Body of pancreas (tissue), 4 donors: ENCODE data around the gene ARHGAP33.

Source experiments
- POLR2A ChIP-seq, 3 donors: fragments of 450-650 bp; IDR thresholded peaks; one replicate each; pipeline ENCODE4 v1.6.1; 2016; ENCODE audit warnings: antibody characterized with exemption in 3 of 3, mild to moderate bottlenecking in 2 of 3
- TF ChIP-seq, protein P1 (sequence below), 7 experiments: fragments of 450-650 bp in 4 of 7; fragments of 200-600 bp in 3 of 7; sonication (generic) in 3 of 7; IDR thresholded peaks; one replicate each; pipeline ENCODE4 v1.5.1; 2016 to 2019; ENCODE audit warnings: antibody characterized with exemption in 7 of 7

DNA sequence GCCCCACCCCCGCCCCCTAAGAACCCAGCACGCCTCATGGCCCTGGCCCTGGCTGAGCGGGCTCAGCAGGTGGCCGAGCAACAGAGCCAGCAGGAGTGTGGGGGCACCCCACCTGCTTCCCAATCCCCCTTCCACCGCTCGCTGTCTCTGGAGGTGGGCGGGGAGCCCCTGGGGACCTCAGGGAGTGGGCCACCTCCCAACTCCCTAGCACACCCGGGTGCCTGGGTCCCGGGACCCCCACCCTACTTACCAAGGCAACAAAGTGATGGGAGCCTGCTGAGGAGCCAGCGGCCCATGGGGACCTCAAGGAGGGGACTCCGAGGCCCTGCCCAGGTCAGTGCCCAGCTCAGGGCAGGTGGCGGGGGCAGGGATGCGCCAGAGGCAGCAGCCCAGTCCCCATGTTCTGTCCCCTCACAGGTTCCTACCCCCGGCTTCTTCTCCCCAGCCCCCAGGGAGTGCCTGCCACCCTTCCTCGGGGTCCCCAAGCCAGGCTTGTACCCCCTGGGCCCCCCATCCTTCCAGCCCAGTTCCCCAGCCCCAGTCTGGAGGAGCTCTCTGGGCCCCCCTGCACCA is 11.9 kb downstream of the ARHGAP33 start:
- TF ChIP-seq, protein P1, sequence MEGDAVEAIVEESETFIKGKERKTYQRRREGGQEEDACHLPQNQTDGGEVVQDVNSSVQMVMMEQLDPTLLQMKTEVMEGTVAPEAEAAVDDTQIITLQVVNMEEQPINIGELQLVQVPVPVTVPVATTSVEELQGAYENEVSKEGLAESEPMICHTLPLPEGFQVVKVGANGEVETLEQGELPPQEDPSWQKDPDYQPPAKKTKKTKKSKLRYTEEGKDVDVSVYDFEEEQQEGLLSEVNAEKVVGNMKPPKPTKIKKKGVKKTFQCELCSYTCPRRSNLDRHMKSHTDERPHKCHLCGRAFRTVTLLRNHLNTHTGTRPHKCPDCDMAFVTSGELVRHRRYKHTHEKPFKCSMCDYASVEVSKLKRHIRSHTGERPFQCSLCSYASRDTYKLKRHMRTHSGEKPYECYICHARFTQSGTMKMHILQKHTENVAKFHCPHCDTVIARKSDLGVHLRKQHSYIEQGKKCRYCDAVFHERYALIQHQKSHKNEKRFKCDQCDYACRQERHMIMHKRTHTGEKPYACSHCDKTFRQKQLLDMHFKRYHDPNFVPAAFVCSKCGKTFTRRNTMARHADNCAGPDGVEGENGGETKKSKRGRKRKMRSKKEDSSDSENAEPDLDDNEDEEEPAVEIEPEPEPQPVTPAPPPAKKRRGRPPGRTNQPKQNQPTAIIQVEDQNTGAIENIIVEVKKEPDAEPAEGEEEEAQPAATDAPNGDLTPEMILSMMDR (IDR thresholded peaks at IDR 0.05): no peak
- TF ChIP-seq POLR2A (IDR thresholded peaks at IDR 0.05): no peak
